ENCODE results near the gene PKN2. TPM values are rescaled to one million over a fixed set of nuclear protein-coding genes. Genes with fewer than 3 reads are reported as not detected.

The PKN2 gene
- total RNA-seq, 1 experiment from 2014 or later, result 33.4 TPM

DNA sequence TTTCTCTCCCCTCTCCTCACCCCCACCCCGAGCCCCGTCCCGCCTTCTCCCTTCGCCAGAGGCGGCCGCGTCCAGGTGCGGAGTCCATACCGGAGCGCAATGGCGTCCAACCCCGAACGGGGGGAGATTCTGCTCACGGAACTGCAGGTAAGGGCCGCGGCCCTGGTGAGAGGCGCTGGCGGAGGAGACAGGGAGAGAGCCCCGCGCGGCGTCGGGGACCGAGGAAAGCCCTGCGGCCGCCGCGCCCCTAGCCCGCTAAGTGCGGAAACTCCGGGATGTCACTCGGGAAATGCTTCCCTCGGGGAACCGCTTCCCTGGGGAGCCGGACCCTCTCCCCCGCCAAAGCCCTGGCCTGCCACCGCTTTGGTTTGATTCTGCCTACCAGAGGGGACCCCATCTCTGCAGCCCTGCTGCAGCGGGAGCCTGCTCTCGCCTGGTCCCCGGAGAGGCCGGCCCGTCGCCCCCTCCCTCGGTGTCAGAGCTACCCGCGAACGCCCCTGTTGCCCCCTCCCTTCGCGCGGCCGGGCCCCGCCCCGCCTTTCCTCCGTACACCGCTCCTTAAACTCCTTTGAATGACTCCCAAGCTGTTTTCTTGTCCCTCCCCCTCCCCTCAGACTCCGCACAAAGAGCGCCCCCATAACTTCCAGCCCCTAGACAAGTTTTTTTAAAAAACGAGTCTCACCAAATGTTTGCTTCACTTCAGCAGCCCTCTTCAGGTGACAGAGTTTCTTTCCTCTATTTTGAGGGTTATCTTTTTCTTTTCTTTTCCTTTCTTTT lies 597 bp downstream of the PKN2 start:
- H3K4me1 ChIP-seq, result peaks cover 5% of the 10 kb centered on the region; the same call in 1 of the 2 replicates
- H3K4me3 ChIP-seq (ENCODE audit: low read depth, low read length), result peak overlapping the region; percentile 88
- H3K36me3 ChIP-seq (ENCODE audit: control insufficient read depth, insufficient read depth, low read length), result no peaks in the 10 kb centered on the region
- intact Hi-C loops (cut with micrococcal nuclease; ENCODE audit: unreplicated experiment), result loop anchor here (1.0 to 2.0 kb wide), 3 partner anchors 26 to 207 kb away; partner anchors contain the start of gene GTF2B
- no peaks in the 10 kb centered on the region for H3K9me3 ChIP-seq
- Mint-ChIP-seq H3K36me3 (ENCODE audit: insufficient read depth, unreplicated experiment) (peaks cover 7% of the 10 kb centered on the region), H3K9me3 (ENCODE audit: unreplicated experiment) (no peaks in the 10 kb centered on the region), H3K27me3 (ENCODE audit: insufficient read depth, unreplicated experiment) (no peaks in the 10 kb centered on the region), H3K4me3 (ENCODE audit: unreplicated experiment) (peak overlapping the region; percentile 99), H3K27ac (ENCODE audit: unreplicated experiment) (peak overlapping the region; percentile 97), H3K4me1 (ENCODE audit: low read depth, unreplicated experiment) (no peaks in the 10 kb centered on the region)
- BruUV-seq (replicated peaks), result no TSS peak
- ChIA-PET POLR2A (interaction anchor here (0.6 to 1.6 kb wide), 3 partner anchors 89 to 701 kb away, joined by 3 to 7 read pairs (median 5); no protein-coding TSS in a partner anchor), CTCF (interaction anchor here (0.6 to 2.1 kb wide), 3 partner anchors 29 to 1624 kb away, joined by 3 to 10 read pairs (median 3); no protein-coding TSS in a partner anchor)
- DNase-seq, result peak; percentile 74 to 75
- no peaks in the 10 kb centered on the region for H3K27me3 ChIP-seq (replicated peaks; ENCODE audit: control insufficient read depth, insufficient read depth, low read length)
- TF ChIP-seq CTCF (IDR thresholded peaks at IDR 0.05; ENCODE audit: insufficient read depth in 1 of 2, low read depth in 1 of 2, low read length in 1 of 2, severe bottlenecking in 1 of 2, unreplicated experiment in 1 of 2), result no peak

GRCh38 chr1:88685259-88685620 lies 1.2 kb downstream of the PKN2 start:
- H3K36me3 ChIP-seq (ENCODE audit: control insufficient read depth, insufficient read depth, low read length), result no peaks in the 10 kb centered on the region
- no peaks in the 10 kb centered on the region for H3K4me1 Mint-ChIP-seq (ENCODE audit: low read depth, unreplicated experiment)
- H3K4me3 ChIP-seq (ENCODE audit: low read depth, low read length), result peak overlapping the region; percentile 88
- TSS peak; percentile 41 for BruUV-seq (replicated peaks)
- no peaks in the 10 kb centered on the region for H3K27me3 ChIP-seq (replicated peaks; ENCODE audit: control insufficient read depth, insufficient read depth, low read length)
- intact Hi-C loops (cut with micrococcal nuclease; ENCODE audit: unreplicated experiment), result loop anchor here (2.0 kb wide), 2 partner anchors 26 to 76 kb away; no protein-coding TSS in a partner anchor
- ChIA-PET POLR2A (interaction anchor here (1.0 to 1.6 kb wide), 2 partner anchors 88 to 206 kb away, joined by 5 to 7 read pairs; no protein-coding TSS in a partner anchor), CTCF (interaction anchor here (0.6 to 2.1 kb wide), 2 partner anchors 30 to 49 kb away, joined by 3 to 10 read pairs; no protein-coding TSS in a partner anchor)
- H3K36me3 Mint-ChIP-seq (ENCODE audit: insufficient read depth, unreplicated experiment), result peaks cover 7% of the 10 kb centered on the region
- no peaks in the 10 kb centered on the region for H3K9me3 ChIP-seq
- DNase-seq, result no peak
- H3K27ac Mint-ChIP-seq (ENCODE audit: unreplicated experiment), result peak overlapping the region; percentile 97
- H3K27me3 Mint-ChIP-seq (ENCODE audit: insufficient read depth, unreplicated experiment), result no peaks in the 10 kb centered on the region
- peaks cover 5% of the 10 kb centered on the region; the same call in 1 of the 2 replicates for H3K4me1 ChIP-seq
- no peaks in the 10 kb centered on the region for H3K9me3 Mint-ChIP-seq (ENCODE audit: unreplicated experiment)
- H3K4me3 Mint-ChIP-seq (ENCODE audit: unreplicated experiment), result peak overlapping the region; percentile 99
- no peak for TF ChIP-seq CTCF (IDR thresholded peaks at IDR 0.05; ENCODE audit: insufficient read depth in 1 of 2, low read depth in 1 of 2, low read length in 1 of 2, severe bottlenecking in 1 of 2, unreplicated experiment in 1 of 2)

- Histone ChIP-seq H3K9me3 (no peaks in the 10 kb centered on the region), H3K36me3 (ENCODE audit: control insufficient read depth, insufficient read depth, low read length) (no peaks in the 10 kb centered on the region), H3K4me1 (no peaks in the 10 kb centered on the region), H3K27me3 (replicated peaks; ENCODE audit: control insufficient read depth, insufficient read depth, low read length) (no peaks in the 10 kb centered on the region), H3K4me3 (ENCODE audit: low read depth, low read length) (no peak overlapping the region)
- Mint-ChIP-seq H3K27ac (ENCODE audit: unreplicated experiment) (no peak overlapping the region), H3K27me3 (ENCODE audit: insufficient read depth, unreplicated experiment) (no peaks in the 10 kb centered on the region), H3K36me3 (ENCODE audit: insufficient read depth, unreplicated experiment) (peaks cover 11% of the 10 kb centered on the region), H3K9me3 (ENCODE audit: unreplicated experiment) (no peaks in the 10 kb centered on the region), H3K4me1 (ENCODE audit: low read depth, unreplicated experiment) (no peaks in the 10 kb centered on the region), H3K4me3 (ENCODE audit: unreplicated experiment) (no peak overlapping the region)
- BruUV-seq (replicated peaks), result no TSS peak
- POLR2A ChIA-PET, result no interaction called here
- no peak for TF ChIP-seq CTCF (IDR thresholded peaks at IDR 0.05; ENCODE audit: insufficient read depth in 1 of 2, low read depth in 1 of 2, low read length in 1 of 2, severe bottlenecking in 1 of 2, unreplicated experiment in 1 of 2)
- CTCF ChIA-PET, result no interaction called here
- no peak for DNase-seq
- intact Hi-C loops (cut with micrococcal nuclease; ENCODE audit: unreplicated experiment), result no loop called here
Measured at GRCh38 chr1:88691540-88691939, 7.5 kb downstream of the PKN2 start.
